Activated CD4-positive, alpha-beta memory T cell treated with anti-CD3 and anti-CD28 coated beads, Interleukin-2, amount 10 ng/mL, durations not matched to agents 7 days and 5 days (primary cell): ENCODE measurements around the gene ZNF860. TPM values are rescaled to one million over a fixed set of nuclear protein-coding genes. Genes with fewer than 3 reads are reported as not detected.
A peak's percentile ranks its signal among the peaks of the same experiment; 100 is the strongest.

ENCODE experiments used
- CTCF ChIA-PET: fragments of 350-600 bp; sonication (Branson Sonifier 250); formaldehyde crosslinking; loops from one replicate; lab custom pipeline; 2021; ENCODE audit warnings: antibody characterized with exemption, inconsistent platforms; lab: Charles Lee
- POLR2A ChIA-PET: fragments of 350-600 bp; sonication (Branson Sonifier 250); formaldehyde crosslinking; loops from one replicate; lab custom pipeline; 2021; ENCODE audit warnings: antibody characterized with exemption; lab: Charles Lee
- DNase-seq: peaks from one replicate; pipeline ENCODE4 v3.0.0-alpha.2; 2020
- H3K27ac Mint-ChIP-seq: one replicate; pipeline ENCODE4 v1.8.0; 2021; ENCODE audit warnings: mild to moderate bottlenecking, mixed read lengths
- H3K27me3 Mint-ChIP-seq: one replicate; pipeline ENCODE4 v1.8.0; 2021; ENCODE audit warnings: mixed read lengths
- H3K36me3 Mint-ChIP-seq: one replicate; pipeline ENCODE4 v1.8.0; 2021; ENCODE audit warnings: low read depth, mixed read lengths
- H3K4me1 Mint-ChIP-seq: one replicate; pipeline ENCODE4 v1.8.0; 2021; ENCODE audit warnings: mixed read lengths
- H3K4me3 Mint-ChIP-seq: one replicate; pipeline ENCODE4 v1.8.0; 2021; ENCODE audit warnings: mild to moderate bottlenecking, mixed read lengths
- H3K9me3 Mint-ChIP-seq: one replicate; pipeline ENCODE4 v1.8.0; 2021; ENCODE audit warnings: mixed read lengths
- total RNA-seq, 2 experiments: library from RNA; stranded (reverse); gene quantifications; one replicate each; pipeline ENCODE4 v1.2.3, GENCODE V29; 2021

The ZNF860 gene
- total RNA-seq, 2 experiments from 2014 or later = 0.08 to 0.13 TPM

- Mint-ChIP-seq H3K4me1 (peaks cover 8% of the 10 kb centered on the region), H3K27ac (no peak overlapping the region), H3K27me3 (peaks cover 2% of the 10 kb centered on the region), H3K9me3 (no peaks in the 10 kb centered on the region), H3K36me3 (no peaks in the 10 kb centered on the region), H3K4me3 (no peak overlapping the region)
- ChIA-PET CTCF (no interaction called here), POLR2A (no interaction called here)
- DNase-seq = no peak
These were observed 12.6 kb upstream of the ZNF860 start for GRCh38 chr3:31968927-31969418.

- Mint-ChIP-seq H3K27me3 (peaks cover 4% of the 10 kb centered on the region), H3K36me3 (no peaks in the 10 kb centered on the region), H3K4me1 (peaks cover 8% of the 10 kb centered on the region), H3K9me3 (no peaks in the 10 kb centered on the region), H3K27ac (no peak overlapping the region), H3K4me3 (no peak overlapping the region)
- CTCF ChIA-PET = interaction anchor here (1.1 kb wide), 1 partner anchor 48 kb away, joined by 3 read pairs; no protein-coding TSS in a partner anchor
- DNase-seq = no peak
- POLR2A ChIA-PET = no interaction called here
These were observed 9.9 kb upstream of the ZNF860 start for GRCh38 chr3:31971607-31972006.

- no peak overlapping the region for H3K4me3 Mint-ChIP-seq
- H3K27ac Mint-ChIP-seq = no peak overlapping the region
- H3K9me3 Mint-ChIP-seq = no peaks in the 10 kb centered on the region
- H3K4me1 Mint-ChIP-seq = peaks cover 8% of the 10 kb centered on the region
- no peak for DNase-seq
- no peaks in the 10 kb centered on the region for H3K36me3 Mint-ChIP-seq
- POLR2A ChIA-PET = no interaction called here
- H3K27me3 Mint-ChIP-seq = peaks cover 9% of the 10 kb centered on the region
- CTCF ChIA-PET = no interaction called here
These were observed 8.5 kb upstream of the ZNF860 start for GRCh38 chr3:31973081-31973480.

- ChIA-PET CTCF (no interaction called here), POLR2A (no interaction called here)
- Mint-ChIP-seq H3K27ac (no peak overlapping the region), H3K36me3 (no peaks in the 10 kb centered on the region), H3K4me1 (peaks cover 10% of the 10 kb centered on the region), H3K27me3 (peaks cover 13% of the 10 kb centered on the region), H3K9me3 (no peaks in the 10 kb centered on the region), H3K4me3 (no peak overlapping the region)
- no peak for DNase-seq
These were observed 7.7 kb upstream of the ZNF860 start for GRCh38 chr3:31973837-31974236.

- Mint-ChIP-seq H3K9me3 (no peaks in the 10 kb centered on the region), H3K36me3 (no peaks in the 10 kb centered on the region), H3K4me3 (no peak overlapping the region), H3K4me1 (peaks cover 17% of the 10 kb centered on the region), H3K27me3 (peaks cover 17% of the 10 kb centered on the region), H3K27ac (no peak overlapping the region)
- DNase-seq = no peak
- ChIA-PET CTCF (no interaction called here), POLR2A (no interaction called here)
These were observed 7.1 kb upstream of the ZNF860 start for GRCh38 chr3:31974471-31974870.

- no peaks in the 10 kb centered on the region for H3K9me3 Mint-ChIP-seq
- H3K36me3 Mint-ChIP-seq = no peaks in the 10 kb centered on the region
- ChIA-PET CTCF (no interaction called here), POLR2A (no interaction called here)
- peaks cover 20% of the 10 kb centered on the region for H3K27me3 Mint-ChIP-seq
- peaks cover 20% of the 10 kb centered on the region for H3K4me1 Mint-ChIP-seq
- H3K4me3 Mint-ChIP-seq = no peak overlapping the region
- no peak for DNase-seq
- H3K27ac Mint-ChIP-seq = no peak overlapping the region
These were observed 6.6 kb upstream of the ZNF860 start for GRCh38 chr3:31974964-31975363.

- H3K4me3 Mint-ChIP-seq = no peak overlapping the region
- ChIA-PET CTCF (no interaction called here), POLR2A (no interaction called here)
- no peak for DNase-seq
- peaks cover 26% of the 10 kb centered on the region for H3K27me3 Mint-ChIP-seq
- no peaks in the 10 kb centered on the region for H3K9me3 Mint-ChIP-seq
- peaks cover 24% of the 10 kb centered on the region for H3K4me1 Mint-ChIP-seq
- H3K36me3 Mint-ChIP-seq = no peaks in the 10 kb centered on the region
- H3K27ac Mint-ChIP-seq = no peak overlapping the region
These were observed 5.2 kb upstream of the ZNF860 start for GRCh38 chr3:31976302-31976701.

- Mint-ChIP-seq H3K9me3 (no peaks in the 10 kb centered on the region), H3K4me3 (no peak overlapping the region), H3K27ac (no peak overlapping the region), H3K4me1 (peaks cover 21% of the 10 kb centered on the region), H3K27me3 (peaks cover 37% of the 10 kb centered on the region), H3K36me3 (no peaks in the 10 kb centered on the region)
- DNase-seq = no peak
- CTCF ChIA-PET = no interaction called here
- POLR2A ChIA-PET = no interaction called here
These were observed 3.8 kb upstream of the ZNF860 start for GRCh38 chr3:31977736-31978135.

GRCh38 chr3:31978553-31978952 is 3.0 kb upstream of the ZNF860 start:
- H3K4me3 Mint-ChIP-seq = no peak overlapping the region
- peaks cover 19% of the 10 kb centered on the region for H3K4me1 Mint-ChIP-seq
- DNase-seq = no peak
- no peak overlapping the region for H3K27ac Mint-ChIP-seq
- ChIA-PET CTCF (no interaction called here), POLR2A (no interaction called here)
- peaks cover 37% of the 10 kb centered on the region for H3K27me3 Mint-ChIP-seq
- no peaks in the 10 kb centered on the region for H3K9me3 Mint-ChIP-seq
- no peaks in the 10 kb centered on the region for H3K36me3 Mint-ChIP-seq

GRCh38 chr3:31979001-31979697 is 2.4 kb upstream of the ZNF860 start:
- H3K27me3 Mint-ChIP-seq = peaks cover 37% of the 10 kb centered on the region
- H3K36me3 Mint-ChIP-seq = no peaks in the 10 kb centered on the region
- CTCF ChIA-PET = interaction anchor here (0.6 kb wide), 1 partner anchor 318 kb away, joined by 4 read pairs; no protein-coding TSS in a partner anchor
- no peak overlapping the region for H3K27ac Mint-ChIP-seq
- H3K4me1 Mint-ChIP-seq = peaks cover 19% of the 10 kb centered on the region
- POLR2A ChIA-PET = no interaction called here
- H3K4me3 Mint-ChIP-seq = peak overlapping the region; percentile 44
- DNase-seq = no peak
- no peaks in the 10 kb centered on the region for H3K9me3 Mint-ChIP-seq

GRCh38 chr3:31980530-31981205 is 882 bp upstream of the ZNF860 start:
- Mint-ChIP-seq H3K9me3 (no peaks in the 10 kb centered on the region), H3K36me3 (no peaks in the 10 kb centered on the region), H3K4me3 (peak overlapping the region; percentile 73), H3K4me1 (peaks cover 19% of the 10 kb centered on the region), H3K27ac (no peak overlapping the region), H3K27me3 (peaks cover 35% of the 10 kb centered on the region)
- CTCF ChIA-PET = interaction anchor here (1.9 kb wide), 1 partner anchor 37 kb away, joined by 9 read pairs; no protein-coding TSS in a partner anchor
- POLR2A ChIA-PET = interaction anchor here (1.3 kb wide), 1 partner anchor 134 kb away, joined by 3 read pairs; no protein-coding TSS in a partner anchor
- peak; percentile 50 for DNase-seq

- CTCF ChIA-PET = no interaction called here
These were observed 2.8 kb downstream of the ZNF860 start for GRCh38 chr3:31984321-31984720.

GRCh38 chr3:31985831-31986230 is 4.3 kb downstream of the ZNF860 start:
- no peak for DNase-seq
- Mint-ChIP-seq H3K4me1 (peaks cover 5% of the 10 kb centered on the region), H3K36me3 (no peaks in the 10 kb centered on the region), H3K27ac (no peak overlapping the region), H3K9me3 (peaks cover 5% of the 10 kb centered on the region), H3K4me3 (no peak overlapping the region), H3K27me3 (peaks cover 11% of the 10 kb centered on the region)
- ChIA-PET CTCF (interaction anchor here (1.1 to 1.2 kb wide), 2 partner anchors 31 to 32 kb away, joined by 3 read pairs; no protein-coding TSS in a partner anchor), POLR2A (no interaction called here)

More at GRCh38 chr3:31984321-31984720, 2.8 kb downstream of the ZNF860 start:
- H3K4me3 Mint-ChIP-seq = no peak overlapping the region
- peaks cover 22% of the 10 kb centered on the region for H3K27me3 Mint-ChIP-seq
- POLR2A ChIA-PET = no interaction called here
- no peak overlapping the region for H3K27ac Mint-ChIP-seq
- DNase-seq = no peak
- peaks cover 13% of the 10 kb centered on the region for H3K4me1 Mint-ChIP-seq
- H3K36me3 Mint-ChIP-seq = no peaks in the 10 kb centered on the region
- peaks cover 5% of the 10 kb centered on the region for H3K9me3 Mint-ChIP-seq
